ENCODE measurements around the gene PRDM15.

Gene PRDM15

DNA sequence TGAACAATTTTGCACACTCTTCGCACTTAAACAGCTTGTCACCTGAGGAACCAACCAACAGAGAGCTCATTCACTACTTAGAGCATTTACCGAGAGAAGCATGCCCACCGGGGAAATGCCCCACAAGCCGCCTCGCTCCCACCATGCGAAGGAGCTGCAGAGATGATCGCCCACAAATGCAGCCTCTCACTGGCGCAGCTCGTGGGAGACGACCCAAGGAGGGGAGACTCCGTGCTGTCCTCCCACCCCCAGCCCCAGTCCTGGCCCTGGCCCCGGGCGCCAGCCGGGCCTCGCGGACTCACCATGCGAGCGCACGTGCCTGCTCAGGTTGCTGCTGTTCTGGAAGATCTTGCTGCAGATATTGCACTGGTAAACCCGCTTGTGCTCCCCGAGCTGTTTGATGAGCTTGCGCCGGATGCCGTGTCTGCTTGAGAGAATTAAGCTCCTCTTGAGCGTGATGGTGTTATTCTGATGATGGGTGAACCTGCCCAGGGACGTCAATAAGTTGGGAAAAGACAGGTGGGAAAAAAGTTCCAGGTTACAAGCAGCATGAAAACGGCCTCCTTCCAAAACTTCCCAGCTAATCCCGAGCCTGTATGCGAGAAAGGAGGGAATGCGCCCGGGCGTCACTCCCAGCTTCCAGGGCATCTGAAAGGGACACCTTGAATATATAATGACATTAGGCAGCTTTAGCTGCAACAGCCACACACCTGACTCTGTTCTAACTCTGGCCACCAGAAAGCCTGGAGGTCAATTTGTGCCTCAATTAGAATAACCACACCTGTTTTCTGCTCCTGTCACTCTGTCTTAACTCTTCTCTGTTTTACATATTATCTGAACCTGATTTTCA, 42.8 kb downstream of the PRDM15 start:
- no peak for DNase-seq

- no peak for DNase-seq
Observed at GRCh38 chr21:41835711-41836154, 43.4 kb downstream of the PRDM15 start.

GRCh38 chr21:41834926-41835663, 44.0 kb downstream of the PRDM15 start:
- no peak for DNase-seq

GRCh38 chr21:41834252-41834925, 44.8 kb downstream of the PRDM15 start:
- DNase-seq = no peak

DNA sequence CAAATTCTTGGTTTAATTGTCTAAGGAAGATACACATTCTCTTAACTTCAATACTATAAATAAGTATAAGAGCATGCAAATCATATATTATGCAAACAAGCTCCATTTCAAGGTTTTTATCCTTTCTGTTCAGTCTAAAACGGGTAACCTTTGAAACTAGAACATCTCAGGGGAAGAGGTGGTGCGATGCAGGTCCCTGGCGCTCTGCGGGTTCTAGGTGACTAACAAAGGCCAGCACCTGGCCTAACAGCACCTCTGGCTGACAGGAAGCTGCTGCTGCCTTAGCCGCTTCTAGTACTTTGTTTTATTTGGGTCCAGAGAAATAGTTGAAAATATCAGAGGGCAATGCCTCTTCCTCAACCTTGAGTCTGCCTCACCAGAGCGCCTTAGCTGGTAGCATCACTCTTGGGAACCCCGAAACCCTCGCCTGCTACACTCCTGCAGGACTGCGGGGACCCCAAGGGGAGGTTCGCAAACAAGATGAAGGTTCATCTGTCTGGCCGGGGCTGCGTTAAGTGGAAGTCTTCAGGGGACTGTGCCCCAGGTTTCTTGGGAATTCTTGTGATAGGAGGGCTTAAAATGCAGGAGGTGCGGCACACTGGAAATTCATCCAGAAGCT, 45.5 kb downstream of the PRDM15 start:
- DNase-seq = no peak

DNA sequence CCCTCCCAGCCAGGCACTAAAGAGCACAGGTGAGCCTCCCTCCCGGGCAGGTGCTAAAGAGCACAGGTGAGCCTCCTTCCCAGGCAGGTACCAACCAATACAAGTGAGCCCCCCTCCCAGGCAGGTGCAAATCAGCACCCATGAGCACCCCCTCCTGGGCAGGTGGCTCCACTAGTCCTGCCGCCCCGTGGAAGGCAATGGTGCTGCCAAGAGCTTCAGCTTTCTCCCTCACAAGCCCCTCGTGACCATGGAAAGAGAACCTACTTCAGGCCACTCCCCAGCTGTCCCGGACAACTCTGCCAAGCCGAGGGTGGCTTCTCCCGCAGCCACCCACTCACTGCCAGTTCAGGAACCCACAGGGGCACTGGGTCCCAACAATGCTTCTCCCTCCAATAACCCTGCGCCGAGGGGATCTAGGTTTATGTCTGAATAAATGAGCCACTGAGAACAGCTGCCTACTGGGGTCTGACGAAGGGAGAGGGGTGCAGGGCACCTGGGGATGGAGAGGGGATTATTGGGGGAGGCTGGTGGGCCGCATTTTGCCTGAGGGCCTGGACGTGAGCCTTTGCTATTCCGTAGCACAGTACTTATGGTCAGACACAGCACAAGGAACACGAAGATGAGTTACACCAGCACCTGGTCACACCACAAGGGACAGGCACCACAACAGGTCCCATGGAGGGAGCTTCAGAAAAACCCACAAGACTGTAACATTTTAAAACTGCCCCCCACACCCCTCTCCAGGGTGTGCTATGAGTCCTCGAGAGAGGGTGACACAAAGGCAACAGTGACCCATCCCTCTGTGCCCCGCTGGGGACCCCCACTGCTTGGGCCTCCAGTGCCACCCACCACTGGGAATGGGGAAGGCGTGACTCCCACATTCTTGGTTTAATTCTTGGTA, 46.3 kb downstream of the PRDM15 start:
- no peak for DNase-seq

DNA sequence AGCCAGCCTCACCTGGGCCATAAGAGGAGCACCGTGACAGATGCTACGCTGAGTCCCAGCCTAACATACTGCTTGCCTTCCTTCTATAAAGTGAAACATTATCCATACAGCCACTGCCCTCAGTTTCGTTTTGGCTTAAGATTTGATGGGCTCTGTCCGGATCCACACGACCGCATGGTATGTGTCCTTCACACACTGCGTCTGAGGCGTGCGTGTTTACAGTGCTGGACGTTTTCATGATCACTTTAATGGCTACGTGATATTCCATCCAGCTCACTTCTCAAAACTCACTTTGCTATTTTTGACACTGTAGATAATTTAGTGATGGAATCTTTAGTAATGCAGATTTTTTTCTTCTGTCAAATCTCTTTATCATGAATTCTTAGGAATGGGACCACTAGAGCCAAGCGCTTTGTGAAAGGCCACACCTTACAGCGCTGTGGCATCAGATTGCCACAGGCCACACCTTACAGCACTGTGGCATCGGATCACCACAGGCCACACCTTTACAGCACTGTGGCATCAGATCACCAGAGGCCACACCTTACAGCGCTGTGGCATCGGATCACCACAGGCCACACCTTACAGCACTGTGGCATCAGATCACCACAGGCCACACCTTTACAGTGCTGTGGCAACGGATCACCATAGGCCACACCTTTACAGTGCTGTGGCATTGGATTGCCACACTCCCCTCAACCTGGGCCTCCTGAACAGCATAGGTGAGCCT, 47.1 kb downstream of the PRDM15 start:
- DNase-seq = no peak

GRCh38 chr21:41831453-41831831, 47.7 kb downstream of the PRDM15 start:
- no peak for DNase-seq

- no peak for DNase-seq
Observed at GRCh38 chr21:41830764-41831452, 48.2 kb downstream of the PRDM15 start.

- DNase-seq = no peak
Observed at GRCh38 chr21:41830145-41830707, 48.9 kb downstream of the PRDM15 start.

GRCh38 chr21:41828884-41829360, 50.2 kb downstream of the PRDM15 start:
- no peak for DNase-seq

DNA sequence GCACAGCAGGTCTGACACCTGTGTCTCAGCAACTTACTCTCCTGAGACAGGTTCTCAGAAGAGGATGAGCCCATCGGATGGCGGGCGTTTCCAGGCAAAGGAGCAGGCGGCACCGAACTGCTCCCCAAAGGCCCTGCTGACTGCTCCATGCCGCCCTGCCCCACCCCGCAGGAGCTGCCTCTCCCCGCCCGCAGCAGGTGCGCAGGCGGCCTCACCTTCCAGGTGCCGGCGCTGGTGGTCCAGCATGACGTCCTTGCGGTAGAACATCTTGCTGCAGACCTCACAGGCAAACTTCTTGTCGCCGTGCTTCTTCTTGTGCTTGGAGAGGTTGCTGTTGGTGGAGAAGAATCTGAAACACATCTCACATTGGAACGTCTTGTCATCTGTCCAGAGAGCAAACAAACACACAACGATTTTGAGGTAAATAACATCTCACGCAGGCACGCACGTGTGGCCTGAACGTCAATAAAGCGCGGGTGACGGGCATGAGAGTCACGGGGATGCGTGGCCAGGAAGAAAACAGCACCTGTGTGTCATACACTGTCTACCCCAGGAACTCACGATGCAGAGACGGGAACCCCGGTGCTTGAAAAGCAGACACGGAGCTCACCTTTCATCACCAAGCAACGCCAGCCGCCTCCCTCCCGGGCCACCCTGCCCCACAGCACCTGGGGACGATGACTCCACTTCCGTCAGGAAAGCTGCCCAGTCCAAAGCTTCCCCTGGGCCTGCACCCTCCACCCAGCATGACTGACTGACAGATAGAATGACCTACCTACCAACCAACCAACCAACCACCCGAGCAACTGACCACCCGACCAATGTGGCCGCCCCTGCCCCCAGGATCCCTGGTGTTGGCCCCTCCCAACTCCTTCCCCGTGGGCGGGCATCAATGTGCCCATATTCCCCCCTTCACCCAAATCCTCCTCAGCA, 50.9 kb downstream of the PRDM15 start:
- no peak for DNase-seq

DNA sequence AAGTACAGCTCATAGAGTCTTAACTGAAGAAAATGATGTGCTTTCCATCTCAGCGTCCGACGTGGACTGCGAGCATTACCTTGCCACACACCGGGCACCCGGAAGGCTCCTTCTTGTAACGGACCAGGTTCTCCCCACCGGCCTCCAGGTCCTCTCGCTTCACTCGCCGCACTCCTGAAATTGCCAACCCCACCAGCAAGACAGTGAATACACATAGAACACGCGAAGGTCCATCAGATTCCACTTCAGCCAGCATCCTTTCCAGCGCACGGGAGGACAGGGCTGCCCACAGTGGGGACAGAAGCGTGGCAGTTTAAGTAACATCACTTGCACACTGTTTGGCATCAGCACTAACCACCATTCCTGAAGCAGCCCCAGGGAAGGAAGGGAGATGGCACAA, 53.3 kb downstream of the PRDM15 start:
- no peak for DNase-seq

DNA sequence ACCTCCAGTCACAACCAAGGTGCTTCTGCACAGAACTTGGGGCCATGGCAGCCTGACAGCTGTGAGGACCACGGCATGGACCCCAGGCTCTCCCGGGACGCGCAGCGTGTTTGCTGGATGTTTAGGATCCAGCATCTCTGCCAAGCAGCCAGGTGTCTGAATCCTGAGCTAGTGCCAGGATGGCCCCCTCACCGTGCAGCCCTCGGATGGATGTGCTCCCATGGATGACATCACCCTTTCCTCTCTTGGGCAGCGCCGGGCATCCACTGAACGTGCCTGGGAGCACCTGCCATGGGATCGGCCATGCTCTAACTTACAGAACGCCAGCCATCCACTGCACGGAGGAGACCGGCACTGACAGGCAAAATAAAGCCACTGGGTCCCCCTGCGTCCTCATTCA, 53.9 kb downstream of the PRDM15 start:
- DNase-seq = no peak

DNA sequence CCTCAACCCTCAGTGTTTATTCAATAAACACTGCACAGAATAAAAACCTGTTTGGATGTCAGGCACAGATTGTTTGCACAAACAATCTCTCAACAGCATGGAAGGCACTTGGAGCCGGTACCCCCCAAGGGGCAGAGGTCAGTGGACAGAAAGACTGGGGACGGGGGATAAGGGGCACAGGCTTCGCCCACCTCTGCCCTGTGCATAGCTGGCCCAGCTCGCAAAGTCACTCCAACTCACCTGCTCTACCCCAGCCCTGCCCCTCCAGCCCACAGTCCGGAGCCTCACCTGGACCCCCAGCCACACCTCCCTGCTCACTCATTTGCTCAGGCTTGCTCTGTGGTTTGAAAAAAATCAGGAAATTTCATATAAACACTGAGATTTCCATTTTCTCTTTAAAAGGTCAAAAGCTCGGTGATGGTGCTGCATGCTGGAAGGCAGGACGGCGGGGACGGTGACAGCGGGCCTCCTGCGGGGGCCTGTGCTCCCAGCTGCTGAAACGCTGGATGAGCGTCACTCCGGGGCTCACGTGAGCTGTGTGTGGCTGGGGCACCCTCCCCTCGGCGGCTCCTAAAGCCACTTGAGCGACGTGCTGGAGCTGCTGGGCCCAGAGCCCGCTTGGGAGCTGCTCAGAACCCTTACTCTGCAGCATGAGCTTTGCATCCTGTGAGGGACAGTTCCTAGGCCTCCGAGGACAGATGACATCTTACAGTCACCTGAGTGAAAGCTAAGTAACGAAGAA, 54.5 kb downstream of the PRDM15 start:
- DNase-seq = no peak

DNA sequence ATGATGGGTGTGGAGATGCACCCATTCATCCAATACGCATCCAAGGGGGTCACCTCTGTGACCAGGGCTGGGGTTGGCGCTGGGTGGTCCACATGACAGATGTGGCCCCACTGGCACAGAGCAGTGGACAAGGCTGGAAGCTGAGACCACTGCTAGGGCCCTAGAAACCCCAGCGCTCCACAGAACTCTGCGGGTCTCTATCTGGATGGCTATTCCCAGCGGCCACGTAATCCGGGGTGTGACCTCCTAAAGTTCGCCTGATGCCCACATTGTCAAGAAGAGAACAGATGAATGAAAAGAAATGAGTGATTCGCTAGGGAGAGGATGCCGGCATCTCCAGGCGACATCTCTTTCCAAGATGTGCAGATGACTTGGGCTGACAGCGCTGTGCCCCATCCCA, 55.2 kb downstream of the PRDM15 start:
- no peak for DNase-seq

- no peak for DNase-seq
Observed at GRCh38 chr21:41823166-41823565, 56.0 kb downstream of the PRDM15 start.

GRCh38 chr21:41821756-41822431, 57.2 kb downstream of the PRDM15 start:
- no peak for DNase-seq

Data from hippocampal formation (tissue), 2 donors.